PC-3 (cell line): ENCODE measurements around the gene NDUFC2.

Source experiments
- CTCF ChIP-seq: fragments of 300-600 bp; sonication (generic); conservative IDR thresholded peaks from 2 replicates; pipeline ENCODE4 v1.5.1; 2017; ENCODE audit warnings: antibody characterized with exemption, low read depth, mild to moderate bottlenecking, low read length
- EZH2 ChIP-seq: fragments of 300-600 bp; sonication (generic); IDR thresholded peaks from one replicate; pipeline ENCODE4 v1.6.1; 2017; ENCODE audit warnings: antibody characterized with exemption, mild to moderate bottlenecking, low read length; ENCODE audit not compliant: unreplicated experiment
- EZH2phosphoT487 ChIP-seq: fragments of 300-600 bp; sonication (generic); IDR thresholded peaks from 2 replicates; pipeline ENCODE4 v1.6.1; 2018; ENCODE audit warnings: mild to moderate bottlenecking, antibody characterized with exemption, low read length, borderline replicate concordance

GRCh38 chr11:78074756-78075155 lies 4.9 kb downstream of the NDUFC2 start:
- TF ChIP-seq CTCF: no peak
- no peak for TF ChIP-seq EZH2
- no peak for TF ChIP-seq EZH2phosphoT487
